DND-41 (cell line): ENCODE data around the gene CNNM2.

Experiments used
- ATAC-seq: fragments of 200-7000 bp; cut with Tn5 transposase; 3 replicates; pipeline ENCODE4 v1.9.1; 2021; ENCODE audit warnings: low read depth; ENCODE audit not compliant: insufficient read depth
- DNase-seq: peaks from one replicate; pipeline ENCODE4 v3.0.0-alpha.2; 2020
- H2AFZ ChIP-seq: 2 replicates; pipeline ENCODE4 v1.6.0; 2012; ENCODE audit warnings: low read depth, low read length
- H3K27ac ChIP-seq: 2 replicates; pipeline ENCODE4 v1.5.1; 2012; ENCODE audit warnings: low read length, inconsistent platforms
- H3K27me3 ChIP-seq: fragments of 200-600 bp; sonication (generic); 2 replicates; pipeline ENCODE4 v1.6.0; 2012; ENCODE audit warnings: low read length, mild to moderate bottlenecking, inconsistent platforms; ENCODE audit not compliant: insufficient read depth, poor library complexity
- H3K36me3 ChIP-seq: 2 replicates; pipeline ENCODE4 v1.5.1; 2012; ENCODE audit warnings: low read length, inconsistent platforms; ENCODE audit not compliant: insufficient read depth
- H3K4me1 ChIP-seq: 2 replicates; pipeline ENCODE4 v1.5.1; 2012; ENCODE audit warnings: mild to moderate bottlenecking, low read length; ENCODE audit not compliant: insufficient read depth
- H3K4me2 ChIP-seq: 2 replicates; pipeline ENCODE4 v1.6.0; 2012; ENCODE audit warnings: mild to moderate bottlenecking, moderate library complexity, low read length, inconsistent platforms; ENCODE audit not compliant: insufficient read depth
- H3K4me3 ChIP-seq, 2 experiments: fragments of 200-600 bp in 1 of 2; shearing (Covaris generic) in 1 of 2; 2 replicates each; pipeline ENCODE4 v1.5.1; 2012 to 2016; ENCODE audit warnings: inconsistent platforms in 2 of 2, low read length in 2 of 2, mild to moderate bottlenecking in 2 of 2, low read depth in 1 of 2, moderate library complexity in 1 of 2
- H3K79me2 ChIP-seq: 2 replicates; pipeline ENCODE4 v1.6.0; 2012; ENCODE audit warnings: low read length, inconsistent platforms; ENCODE audit not compliant: insufficient read depth
- H3K9ac ChIP-seq: 2 replicates; pipeline ENCODE4 v1.6.0; 2012; ENCODE audit warnings: low read depth, mild to moderate bottlenecking, inconsistent platforms, low read length, moderate library complexity
- H3K9me3 ChIP-seq: 2 replicates; pipeline ENCODE4 v1.5.1; 2012; ENCODE audit warnings: low read length, moderate library complexity, mild to moderate bottlenecking, inconsistent platforms; ENCODE audit not compliant: insufficient read depth, severe bottlenecking
- H4K20me1 ChIP-seq: 2 replicates; pipeline ENCODE4 v1.6.0; 2012; ENCODE audit warnings: low read length; ENCODE audit not compliant: insufficient read depth
- EZH2 ChIP-seq: IDR thresholded peaks from 3 replicates; pipeline ENCODE4 v1.6.1; 2012; ENCODE audit warnings: borderline replicate concordance, low read depth, mild to moderate bottlenecking, moderate library complexity, low read length, inconsistent platforms; ENCODE audit not compliant: severe bottlenecking
- TF ChIP-seq, protein P1 (sequence below): IDR thresholded peaks from 2 replicates; pipeline ENCODE4 v1.5.1; 2012; ENCODE audit warnings: borderline replicate concordance, low read length, moderate library complexity, mild to moderate bottlenecking; ENCODE audit not compliant: poor library complexity, severe bottlenecking; ENCODE audit errors: extremely low read depth

The CNNM2 gene

DNA sequence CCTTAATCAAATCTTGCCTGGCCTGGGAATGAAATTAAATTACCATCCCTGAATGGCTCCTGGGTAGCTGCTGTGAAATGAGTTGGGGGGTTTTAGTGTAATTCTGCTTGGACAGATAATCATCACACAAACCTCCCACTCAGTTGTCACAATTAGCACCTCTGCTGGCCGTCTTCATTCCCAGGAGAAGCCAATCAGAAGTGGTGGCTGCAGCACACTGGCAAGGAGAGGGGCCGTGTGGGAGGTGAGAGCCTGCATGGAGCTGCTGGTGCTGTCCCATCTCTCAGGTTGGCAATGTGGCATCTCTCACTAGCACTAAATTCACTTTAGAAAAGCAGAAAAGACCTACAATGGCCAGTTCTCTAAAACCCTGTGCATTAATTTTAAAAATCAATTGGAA is 182.5 kb downstream of the CNNM2 start:
- TF ChIP-seq, protein P1, sequence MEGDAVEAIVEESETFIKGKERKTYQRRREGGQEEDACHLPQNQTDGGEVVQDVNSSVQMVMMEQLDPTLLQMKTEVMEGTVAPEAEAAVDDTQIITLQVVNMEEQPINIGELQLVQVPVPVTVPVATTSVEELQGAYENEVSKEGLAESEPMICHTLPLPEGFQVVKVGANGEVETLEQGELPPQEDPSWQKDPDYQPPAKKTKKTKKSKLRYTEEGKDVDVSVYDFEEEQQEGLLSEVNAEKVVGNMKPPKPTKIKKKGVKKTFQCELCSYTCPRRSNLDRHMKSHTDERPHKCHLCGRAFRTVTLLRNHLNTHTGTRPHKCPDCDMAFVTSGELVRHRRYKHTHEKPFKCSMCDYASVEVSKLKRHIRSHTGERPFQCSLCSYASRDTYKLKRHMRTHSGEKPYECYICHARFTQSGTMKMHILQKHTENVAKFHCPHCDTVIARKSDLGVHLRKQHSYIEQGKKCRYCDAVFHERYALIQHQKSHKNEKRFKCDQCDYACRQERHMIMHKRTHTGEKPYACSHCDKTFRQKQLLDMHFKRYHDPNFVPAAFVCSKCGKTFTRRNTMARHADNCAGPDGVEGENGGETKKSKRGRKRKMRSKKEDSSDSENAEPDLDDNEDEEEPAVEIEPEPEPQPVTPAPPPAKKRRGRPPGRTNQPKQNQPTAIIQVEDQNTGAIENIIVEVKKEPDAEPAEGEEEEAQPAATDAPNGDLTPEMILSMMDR = no peak
- no peak for TF ChIP-seq EZH2
- Histone ChIP-seq H2AFZ (no peak overlapping the region), H3K9me3 (no peaks in the 10 kb centered on the region), H3K9ac (no peak overlapping the region), H3K27me3 (no peaks in the 10 kb centered on the region), H3K27ac (no peak overlapping the region), H3K79me2 (peaks cover 1% of the 10 kb centered on the region), H3K4me1 (no peaks in the 10 kb centered on the region), H3K4me3 (no peak overlapping the region), H3K4me2 (no peak overlapping the region), H3K36me3 (peaks cover 91% of the 10 kb centered on the region), H4K20me1 (no peaks in the 10 kb centered on the region)
- DNase-seq (no peak), ATAC-seq (no peak)

DNA sequence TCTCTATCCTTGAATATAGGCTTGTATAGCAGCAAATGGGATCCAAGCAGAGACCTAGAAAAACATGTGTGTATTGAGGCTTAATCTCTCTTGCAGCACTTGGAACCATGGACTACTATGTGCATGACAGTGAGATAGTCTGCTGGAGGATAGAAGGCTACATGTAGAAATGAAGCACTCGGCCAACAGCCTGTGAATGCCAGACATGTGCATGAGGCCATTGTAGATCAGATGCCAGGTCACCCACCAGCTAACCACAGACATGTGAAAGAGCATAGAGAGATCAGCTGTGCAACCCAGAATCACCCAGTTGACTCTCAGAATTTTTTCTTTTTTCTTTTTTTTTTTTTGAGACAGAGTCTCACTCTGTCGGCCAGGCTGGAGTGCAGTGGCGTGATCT is 184.1 kb downstream of the CNNM2 start:
- H3K9ac ChIP-seq = no peak overlapping the region
- H3K36me3 ChIP-seq = peaks cover 92% of the 10 kb centered on the region
- no peak for ATAC-seq
- H3K4me2 ChIP-seq = no peak overlapping the region
- H3K79me2 ChIP-seq = peaks cover 15% of the 10 kb centered on the region
- no peaks in the 10 kb centered on the region for H3K27me3 ChIP-seq
- no peak for DNase-seq
- H3K4me1 ChIP-seq = no peaks in the 10 kb centered on the region
- peaks cover 3% of the 10 kb centered on the region; the same call in 1 of the 2 replicates for H4K20me1 ChIP-seq
- no peak overlapping the region for H3K4me3 ChIP-seq
- H2AFZ ChIP-seq = no peak overlapping the region
- no peaks in the 10 kb centered on the region for H3K9me3 ChIP-seq
- H3K27ac ChIP-seq = no peak overlapping the region
- TF ChIP-seq, protein P1 = no peak
- no peak for TF ChIP-seq EZH2

DNA sequence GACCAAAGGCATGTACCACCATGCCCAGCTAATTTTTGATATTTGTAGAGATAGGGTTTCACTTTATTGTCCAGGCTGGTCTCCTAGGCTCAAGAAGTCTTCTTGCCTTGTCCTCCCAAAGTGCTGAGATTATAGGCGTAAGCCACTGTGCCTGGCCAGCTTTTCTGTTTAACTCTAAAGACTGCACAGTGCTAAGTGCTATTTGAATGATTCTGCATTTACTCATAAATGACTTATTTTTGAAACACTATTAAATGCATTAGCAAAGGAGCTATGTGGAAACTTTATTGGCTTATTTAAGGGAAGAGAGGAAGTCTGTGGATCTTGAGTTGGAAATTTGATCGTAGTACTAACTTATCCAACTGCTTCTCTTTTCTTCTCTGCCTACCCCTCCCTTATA is 185.9 kb downstream of the CNNM2 start:
- Histone ChIP-seq H3K27me3 (no peaks in the 10 kb centered on the region), H4K20me1 (peaks cover 3% of the 10 kb centered on the region; the same call in 1 of the 2 replicates), H3K9me3 (no peaks in the 10 kb centered on the region), H3K79me2 (peaks cover 21% of the 10 kb centered on the region), H3K36me3 (peaks cover 75% of the 10 kb centered on the region), H2AFZ (no peak overlapping the region), H3K4me1 (no peaks in the 10 kb centered on the region), H3K4me2 (no peak overlapping the region), H3K9ac (no peak overlapping the region), H3K27ac (0 out of 2 replicates have a peak overlapping the region, but pooled peaks have one; percentile 7), H3K4me3 (no peak overlapping the region)
- ATAC-seq = no peak
- DNase-seq = no peak
- TF ChIP-seq EZH2 = no peak
- TF ChIP-seq, protein P1 = no peak

DNA sequence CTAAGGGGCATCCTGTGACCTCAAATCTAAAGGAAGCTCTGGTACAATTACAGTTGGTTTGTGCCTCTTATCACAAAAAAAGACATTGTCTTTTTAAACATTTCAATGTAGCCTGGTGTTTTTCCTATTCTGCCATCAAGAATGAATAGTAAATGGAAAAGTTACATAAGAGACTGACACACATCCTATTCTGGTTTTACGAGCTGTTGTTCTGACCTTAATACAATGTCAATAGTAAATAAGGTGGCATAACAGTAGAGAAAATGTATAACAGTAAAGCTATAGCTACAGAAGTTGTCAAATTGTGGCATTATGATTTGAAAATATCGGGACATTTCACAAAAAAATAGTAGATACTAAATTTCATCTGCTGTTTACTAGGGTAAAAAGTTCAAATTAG is 186.6 kb downstream of the CNNM2 start:
- no peak overlapping the region for H3K4me2 ChIP-seq
- H3K4me3 ChIP-seq = no peak overlapping the region
- no peaks in the 10 kb centered on the region for H3K9me3 ChIP-seq
- H3K4me1 ChIP-seq = no peaks in the 10 kb centered on the region
- peaks cover 71% of the 10 kb centered on the region for H3K36me3 ChIP-seq
- H3K9ac ChIP-seq = no peak overlapping the region
- ATAC-seq (no peak), DNase-seq (no peak)
- no peak overlapping the region for H3K27ac ChIP-seq
- peaks cover 28% of the 10 kb centered on the region for H3K79me2 ChIP-seq
- H4K20me1 ChIP-seq = peaks cover 3% of the 10 kb centered on the region; the same call in 1 of the 2 replicates
- H2AFZ ChIP-seq = no peak overlapping the region
- TF ChIP-seq EZH2 = no peak
- TF ChIP-seq, protein P1 = no peak
- no peaks in the 10 kb centered on the region for H3K27me3 ChIP-seq
